ENCODE data around the gene STK10. TPM values are rescaled to one million over a fixed set of nuclear protein-coding genes. Genes with fewer than 3 reads are reported as not detected.

Gene STK10
- total and polyA plus RNA-seq, 5 donors, result 6.1 to 15.7 (median 11.0) TPM

GRCh38 chr5:172064358-172064757 is 123.7 kb downstream of the STK10 start:
- H3K27me3 ChIP-seq (ENCODE audit: control insufficient read depth, insufficient read depth), result no peaks in the 10 kb centered on the region
- DNase-seq, result no peak
- ATAC-seq, result no peak
- WGBS, result 96% methylated on average over 5 of the region's 5 CpGs
- no peak overlapping the region for H3K4me3 ChIP-seq (ENCODE audit: low read length)
- H3K4me1 ChIP-seq (ENCODE audit: control insufficient read depth, insufficient read depth, low read length), result no peaks in the 10 kb centered on the region
- H3K27ac ChIP-seq (ENCODE audit: low read length), result no peak overlapping the region
- H3K9me3 ChIP-seq (ENCODE audit: control insufficient read depth, low read length), result no peaks in the 10 kb centered on the region
- intact Hi-C loops (cut with DNase I), result no loop called here

DNA sequence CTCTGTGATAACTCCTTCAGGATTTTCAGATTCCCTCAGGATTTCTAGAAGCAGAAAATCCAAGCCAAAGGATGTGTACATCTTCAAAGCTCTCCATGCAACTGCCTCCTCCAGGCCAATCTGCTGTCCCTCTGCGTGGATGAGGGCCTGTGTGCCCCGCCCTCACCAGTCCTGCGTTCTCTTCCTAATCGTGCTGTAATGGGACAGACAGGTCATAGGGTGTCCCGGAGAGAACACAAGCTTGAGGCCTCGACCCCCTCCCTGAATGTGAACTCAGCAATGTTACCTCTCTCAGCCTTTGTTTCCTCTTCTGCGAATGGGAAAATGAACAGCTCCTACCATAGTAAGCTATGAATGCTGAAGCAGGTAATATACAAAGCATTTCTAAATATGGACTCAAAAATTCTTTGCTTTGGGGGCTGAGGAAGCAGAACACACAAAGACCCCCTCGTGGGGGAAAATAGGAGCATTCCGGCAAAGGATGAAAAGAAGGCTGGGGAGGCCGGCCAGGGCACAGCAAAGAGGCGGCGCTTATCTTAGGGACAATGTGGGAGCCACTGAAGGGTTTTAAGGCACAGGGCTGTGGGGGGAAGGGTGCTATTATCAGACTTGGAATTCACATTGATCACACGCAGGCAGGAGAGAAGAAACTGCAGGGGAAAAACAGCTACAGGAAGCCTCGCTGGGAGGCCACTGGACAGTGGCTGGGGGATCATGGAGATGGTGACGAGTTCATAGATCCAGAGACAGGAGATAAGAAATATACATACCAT is 124.4 kb downstream of the STK10 start:
- intact Hi-C loops (cut with DNase I), result no loop called here
- Histone ChIP-seq H3K27ac (ENCODE audit: low read length) (no peak overlapping the region), H3K4me1 (ENCODE audit: control insufficient read depth, insufficient read depth, low read length) (no peaks in the 10 kb centered on the region), H3K27me3 (ENCODE audit: control insufficient read depth, insufficient read depth) (no peaks in the 10 kb centered on the region), H3K9me3 (ENCODE audit: control insufficient read depth, low read length) (no peaks in the 10 kb centered on the region), H3K4me3 (ENCODE audit: low read length) (no peak overlapping the region)
- 77% methylated on average over 15 of the region's 15 CpGs for WGBS
- ATAC-seq (no peak), DNase-seq (no peak)

- no peaks in the 10 kb centered on the region for H3K9me3 ChIP-seq (ENCODE audit: control insufficient read depth, low read length)
- intact Hi-C loops (cut with DNase I), result loop anchor here in 2 of 4 donors (5.0 to 10.0 kb wide), 2 partner anchors 147 to 645 kb away; partner anchors contain the start of gene FGF18 (in 1 of the 2)
- no peak overlapping the region for H3K27ac ChIP-seq (ENCODE audit: low read length)
- H3K27me3 ChIP-seq (ENCODE audit: control insufficient read depth, insufficient read depth), result no peaks in the 10 kb centered on the region
- no peak overlapping the region for H3K4me3 ChIP-seq (ENCODE audit: low read length)
- WGBS, result 74% methylated on average over 5 of the region's 5 CpGs
- peak in 1 of 2 donors; percentile 18 for ATAC-seq
- no peaks in the 10 kb centered on the region for H3K4me1 ChIP-seq (ENCODE audit: control insufficient read depth, insufficient read depth, low read length)
- no peak for DNase-seq
Observed at GRCh38 chr5:172059661-172060100, 128.3 kb downstream of the STK10 start.

GRCh38 chr5:172058088-172058487 is 129.9 kb downstream of the STK10 start:
- Histone ChIP-seq H3K27ac (ENCODE audit: low read length) (no peak overlapping the region), H3K4me3 (ENCODE audit: low read length) (no peak overlapping the region), H3K4me1 (ENCODE audit: control insufficient read depth, insufficient read depth, low read length) (no peaks in the 10 kb centered on the region), H3K27me3 (ENCODE audit: control insufficient read depth, insufficient read depth) (no peaks in the 10 kb centered on the region), H3K9me3 (ENCODE audit: control insufficient read depth, low read length) (no peaks in the 10 kb centered on the region)
- WGBS, result 77% methylated on average over 6 of the region's 6 CpGs
- no peak for ATAC-seq
- no peak for DNase-seq
- intact Hi-C loops (cut with DNase I), result loop anchor here in 2 of 4 donors (5.0 to 10.0 kb wide), 2 partner anchors 146 to 643 kb away; partner anchors contain the start of gene FGF18 (in 1 of the 2)

DNA sequence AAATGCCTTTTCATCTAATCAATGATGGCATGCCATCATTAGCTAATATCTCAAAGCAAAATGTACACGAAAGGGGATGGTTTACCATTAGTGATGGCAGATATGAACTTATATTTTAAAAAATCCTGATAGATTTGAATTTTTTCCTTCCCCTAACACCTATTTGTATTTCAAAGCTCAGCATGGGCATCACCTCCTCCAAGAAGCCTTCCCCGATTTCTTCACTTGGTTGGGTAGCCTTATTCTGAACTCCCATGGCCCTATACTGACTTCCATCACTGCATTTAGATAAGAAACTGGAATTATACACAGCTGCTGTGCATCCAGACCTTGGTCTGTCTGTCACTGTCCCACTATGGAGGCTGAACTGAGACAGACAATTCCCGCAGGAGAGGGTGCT is 132.0 kb downstream of the STK10 start:
- Histone ChIP-seq H3K9me3 (ENCODE audit: control insufficient read depth, low read length) (no peaks in the 10 kb centered on the region), H3K4me3 (ENCODE audit: low read length) (no peak overlapping the region), H3K4me1 (ENCODE audit: control insufficient read depth, insufficient read depth, low read length) (peaks cover 9% of the 10 kb centered on the region), H3K27me3 (ENCODE audit: control insufficient read depth, insufficient read depth) (no peaks in the 10 kb centered on the region), H3K27ac (ENCODE audit: low read length) (no peak overlapping the region)
- intact Hi-C loops (cut with DNase I), result loop anchor here in 2 of 4 donors (5.0 to 10.0 kb wide), 2 partner anchors 144 to 641 kb away; partner anchors contain the start of gene FGF18 (in 1 of the 2)
- ATAC-seq, result no peak
- 96% methylated on average over 3 of the region's 3 CpGs for WGBS
- no peak for DNase-seq

- DNase-seq (peak in 1 of 3 donors; percentile 61), ATAC-seq (no peak)
- H3K27ac ChIP-seq (ENCODE audit: low read length), result no peak overlapping the region
- no peaks in the 10 kb centered on the region for H3K27me3 ChIP-seq (ENCODE audit: control insufficient read depth, insufficient read depth)
- WGBS, result 96% methylated on average over 19 of the region's 19 CpGs
- peaks cover 9% of the 10 kb centered on the region for H3K4me1 ChIP-seq (ENCODE audit: control insufficient read depth, insufficient read depth, low read length)
- no peak overlapping the region for H3K4me3 ChIP-seq (ENCODE audit: low read length)
- H3K9me3 ChIP-seq (ENCODE audit: control insufficient read depth, low read length), result no peaks in the 10 kb centered on the region
- intact Hi-C loops (cut with DNase I), result loop anchor here in 2 of 4 donors (5.0 to 10.0 kb wide), 2 partner anchors 143 to 641 kb away; partner anchors contain the start of gene FGF18 (in 1 of the 2)
Observed at GRCh38 chr5:172055421-172055820, 132.6 kb downstream of the STK10 start.

DNA sequence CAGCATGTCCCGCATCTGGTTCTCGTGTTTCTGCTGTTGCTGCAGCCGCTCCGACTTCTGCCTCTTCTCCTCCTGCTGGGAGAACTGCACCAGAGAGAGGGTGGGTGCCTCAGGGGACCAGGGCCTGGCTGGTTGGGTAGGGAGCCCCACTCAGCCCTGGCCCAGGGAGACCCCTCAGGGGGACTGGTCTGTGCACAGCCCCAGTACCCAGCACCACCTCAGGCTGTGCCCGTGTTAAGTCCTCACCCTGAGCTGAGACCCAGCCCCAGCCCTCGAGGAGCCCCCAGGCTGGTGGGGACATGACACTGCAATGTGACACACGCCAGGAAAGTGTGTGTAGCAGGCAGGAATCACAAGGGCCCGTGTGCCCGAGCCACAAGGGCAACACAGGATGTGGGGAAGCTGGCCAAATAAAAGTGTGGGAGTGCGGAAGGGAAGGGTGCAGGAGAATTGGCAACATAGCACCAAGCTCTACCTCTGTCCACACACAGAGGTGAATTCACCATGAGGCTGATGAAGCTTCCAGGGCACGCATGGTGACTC is 133.3 kb downstream of the STK10 start:
- H3K4me3 ChIP-seq (ENCODE audit: low read length), result no peak overlapping the region
- no peak for DNase-seq
- no peak overlapping the region for H3K27ac ChIP-seq (ENCODE audit: low read length)
- intact Hi-C loops (cut with DNase I), result loop anchor here in 2 of 4 donors (5.0 to 10.0 kb wide), 2 partner anchors 142 to 640 kb away; partner anchors contain the start of gene FGF18 (in 1 of the 2)
- no peaks in the 10 kb centered on the region for H3K9me3 ChIP-seq (ENCODE audit: control insufficient read depth, low read length)
- ATAC-seq, result no peak
- H3K4me1 ChIP-seq (ENCODE audit: control insufficient read depth, insufficient read depth, low read length), result peaks cover 9% of the 10 kb centered on the region
- no peaks in the 10 kb centered on the region for H3K27me3 ChIP-seq (ENCODE audit: control insufficient read depth, insufficient read depth)
- 90% methylated on average over 11 of the region's 11 CpGs for WGBS

DNA sequence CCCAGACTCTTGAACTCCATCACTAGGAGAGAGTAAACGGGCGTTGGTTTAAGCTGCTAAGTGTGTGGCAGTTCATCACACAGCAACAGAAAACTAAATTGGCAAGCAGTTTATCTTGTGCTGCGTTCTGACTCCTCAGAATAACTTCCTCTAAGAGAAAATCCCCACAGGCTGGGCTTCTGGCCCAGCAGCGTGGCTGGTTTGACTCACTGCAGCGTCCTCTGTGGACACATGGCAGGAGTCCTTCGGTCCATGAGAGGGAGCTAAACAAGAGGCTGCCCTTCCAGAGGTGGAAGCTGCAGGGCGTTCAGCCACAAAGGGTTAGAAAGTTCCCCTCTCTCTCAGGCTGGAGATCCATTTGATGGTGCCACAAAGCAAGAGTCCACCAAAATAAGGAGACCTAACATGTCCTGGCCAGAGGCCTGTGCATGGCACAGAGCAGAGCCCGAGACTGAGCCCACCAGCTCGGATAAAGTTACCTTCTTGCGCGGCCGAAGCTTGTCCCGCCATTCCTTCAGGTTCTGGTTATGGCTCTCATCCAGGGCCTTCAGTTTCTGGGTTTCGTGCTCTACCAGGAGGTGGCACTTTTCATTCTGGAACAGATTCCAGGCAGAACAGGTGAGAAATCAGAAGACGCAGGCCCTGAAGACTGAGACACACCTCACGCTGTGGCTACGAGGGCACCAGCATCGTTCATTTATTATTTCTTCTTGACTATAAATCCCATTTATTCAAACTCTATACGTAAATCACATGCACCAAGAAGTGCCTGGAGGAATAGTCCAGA is 135.4 kb downstream of the STK10 start:
- Histone ChIP-seq H3K27me3 (ENCODE audit: control insufficient read depth, insufficient read depth) (no peaks in the 10 kb centered on the region), H3K9me3 (ENCODE audit: control insufficient read depth, low read length) (no peaks in the 10 kb centered on the region), H3K4me3 (ENCODE audit: low read length) (no peak overlapping the region), H3K27ac (ENCODE audit: low read length) (peak overlapping the region; percentile 40), H3K4me1 (ENCODE audit: control insufficient read depth, insufficient read depth, low read length) (peaks cover 9% of the 10 kb centered on the region)
- intact Hi-C loops (cut with DNase I), result loop anchor here in 1 of 4 donors (10.0 kb wide), 1 partner anchor 638 kb away; the partner anchor contains the start of gene FGF18
- ATAC-seq (peak; percentile 92 to 95), DNase-seq (peak; percentile 82 to 92 (median 90))
- 74% methylated on average over 19 of the region's 19 CpGs for WGBS

- 67% methylated on average over 16 of the region's 16 CpGs for WGBS
- DNase-seq, result no peak
- ATAC-seq, result no peak
- H3K27ac ChIP-seq (ENCODE audit: low read length), result peak overlapping the region; percentile 40
- intact Hi-C loops (cut with DNase I), result loop anchor here in 1 of 4 donors (10.0 kb wide), 1 partner anchor 637 kb away; the partner anchor contains the start of gene FGF18
- peaks cover 9% of the 10 kb centered on the region for H3K4me1 ChIP-seq (ENCODE audit: control insufficient read depth, insufficient read depth, low read length)
- H3K4me3 ChIP-seq (ENCODE audit: low read length), result no peak overlapping the region
- H3K9me3 ChIP-seq (ENCODE audit: control insufficient read depth, low read length), result no peaks in the 10 kb centered on the region
- H3K27me3 ChIP-seq (ENCODE audit: control insufficient read depth, insufficient read depth), result no peaks in the 10 kb centered on the region
Observed at GRCh38 chr5:172051643-172052339, 136.2 kb downstream of the STK10 start.

- H3K9me3 ChIP-seq (ENCODE audit: control insufficient read depth, low read length), result no peaks in the 10 kb centered on the region
- H3K4me3 ChIP-seq (ENCODE audit: low read length), result no peak overlapping the region
- no peaks in the 10 kb centered on the region for H3K27me3 ChIP-seq (ENCODE audit: control insufficient read depth, insufficient read depth)
- no peak for DNase-seq
- intact Hi-C loops (cut with DNase I), result loop anchor here in 1 of 4 donors (10.0 kb wide), 1 partner anchor 635 kb away; the partner anchor contains the start of gene FGF18
- ATAC-seq, result no peak
- 80% methylated on average over 4 of the region's 4 CpGs for WGBS
- peaks cover 9% of the 10 kb centered on the region for H3K4me1 ChIP-seq (ENCODE audit: control insufficient read depth, insufficient read depth, low read length)
- no peak overlapping the region for H3K27ac ChIP-seq (ENCODE audit: low read length)
Observed at GRCh38 chr5:172050080-172050479, 137.9 kb downstream of the STK10 start.

All from right cardiac atrium (tissue), 5 donors.